ENCODE results near the gene PC. TPM values are rescaled to one million over a fixed set of nuclear protein-coding genes. Genes with fewer than 3 reads are reported as not detected.

PC gene
- total RNA-seq, 2 donors from 2014 or later, result 12.2 to 81.7 TPM

GRCh38 chr11:66915046-66915832 is 42.9 kb downstream of the PC start:
- ATAC-seq (no peak), DNase-seq (no peak)
- H3K27me3 ChIP-seq, result no peaks in the 10 kb centered on the region
- no peak overlapping the region for H3K4me3 ChIP-seq
- intact Hi-C loops (cut with DNase I), result no loop called here
- H3K27ac ChIP-seq, result no peak overlapping the region
- TF ChIP-seq POLR2A (IDR thresholded peaks at IDR 0.05), result no peak
- TF ChIP-seq CTCF (IDR thresholded peaks at IDR 0.05), result no peak
- no peaks in the 10 kb centered on the region for H3K9me3 ChIP-seq
- H3K4me1 ChIP-seq, result no peaks in the 10 kb centered on the region
- H3K36me3 ChIP-seq (replicated peaks in 1 of 2; ENCODE audit: insufficient read depth in 1 of 2, low read depth in 2 of 2), result no peaks in the 10 kb centered on the region
- WGBS, 2 donors, result 93 to 95% methylated on average over 7 to 14 of the region's 14 CpGs

GRCh38 chr11:66914505-66914904 is 43.7 kb downstream of the PC start:
- Histone ChIP-seq H3K27ac (no peak overlapping the region), H3K4me3 (no peak overlapping the region), H3K36me3 (replicated peaks in 1 of 2; ENCODE audit: insufficient read depth in 1 of 2, low read depth in 2 of 2) (no peaks in the 10 kb centered on the region), H3K27me3 (no peaks in the 10 kb centered on the region), H3K4me1 (no peaks in the 10 kb centered on the region), H3K9me3 (no peaks in the 10 kb centered on the region)
- ATAC-seq, result no peak
- intact Hi-C loops (cut with DNase I), result no loop called here
- WGBS, 2 donors, result 51 to 60% methylated on average over 5 of the region's 5 CpGs
- TF ChIP-seq CTCF (IDR thresholded peaks at IDR 0.05) (no peak), POLR2A (IDR thresholded peaks at IDR 0.05) (no peak)
- DNase-seq, result no peak

GRCh38 chr11:66912911-66913310 is 45.3 kb downstream of the PC start:
- H3K36me3 ChIP-seq (replicated peaks in 1 of 2; ENCODE audit: insufficient read depth in 1 of 2, low read depth in 2 of 2), result no peaks in the 10 kb centered on the region
- H3K27ac ChIP-seq, result no peak overlapping the region
- WGBS, 2 donors, result 55 to 75% methylated on average over 8 to 9 of the region's 9 CpGs
- ATAC-seq (no peak), DNase-seq (no peak)
- no peak overlapping the region for H3K4me3 ChIP-seq
- H3K9me3 ChIP-seq, result no peaks in the 10 kb centered on the region
- no peaks in the 10 kb centered on the region for H3K27me3 ChIP-seq
- H3K4me1 ChIP-seq, result no peaks in the 10 kb centered on the region
- intact Hi-C loops (cut with DNase I), result no loop called here
- TF ChIP-seq POLR2A (IDR thresholded peaks at IDR 0.05) (no peak), CTCF (IDR thresholded peaks at IDR 0.05) (no peak)

- intact Hi-C loops (cut with DNase I), result no loop called here
- Histone ChIP-seq H3K9me3 (no peaks in the 10 kb centered on the region), H3K4me3 (no peak overlapping the region), H3K36me3 (replicated peaks in 1 of 2; ENCODE audit: insufficient read depth in 1 of 2, low read depth in 2 of 2) (no peaks in the 10 kb centered on the region), H3K27ac (no peak overlapping the region), H3K27me3 (no peaks in the 10 kb centered on the region), H3K4me1 (peaks cover 2% of the 10 kb centered on the region)
- DNase-seq (no peak), ATAC-seq (no peak)
- TF ChIP-seq POLR2A (IDR thresholded peaks at IDR 0.05), result no peak
- no peak for TF ChIP-seq CTCF (IDR thresholded peaks at IDR 0.05)
- WGBS, 2 donors, result 90 to 97% methylated on average over 7 of the region's 7 CpGs
Observed at GRCh38 chr11:66912361-66912760, 45.8 kb downstream of the PC start.

GRCh38 chr11:66910669-66911068 is 47.5 kb downstream of the PC start:
- Histone ChIP-seq H3K4me1 (peaks cover 12% of the 10 kb centered on the region), H3K4me3 (no peak overlapping the region), H3K27me3 (no peaks in the 10 kb centered on the region), H3K36me3 (replicated peaks in 1 of 2; ENCODE audit: insufficient read depth in 1 of 2, low read depth in 2 of 2) (no peaks in the 10 kb centered on the region), H3K27ac (no peak overlapping the region), H3K9me3 (no peaks in the 10 kb centered on the region)
- 89 to 92% methylated on average over 4 of the region's 4 CpGs for WGBS, 2 donors
- no peak for TF ChIP-seq CTCF (IDR thresholded peaks at IDR 0.05)
- no peak for TF ChIP-seq POLR2A (IDR thresholded peaks at IDR 0.05)
- no peak for ATAC-seq
- intact Hi-C loops (cut with DNase I), result no loop called here
- no peak for DNase-seq

Measured in body of pancreas (tissue), 4 donors.